COLO668 (cell line): ENCODE results near the gene SNX25.
A peak's percentile ranks its signal among the peaks of the same experiment; 100 is the strongest.
"Not testable (repeated sequence)": the region's sequence is repeated elsewhere in the genome, so short reads cannot be mapped to it uniquely, and the experiment has no call there.

ENCODE experiments used
- DNase-seq: peaks from one replicate; lab custom pipeline; 2025; ENCODE audit not compliant: unreplicated experiment; lab: John Stamatoyannopoulos, UW

SNX25 gene

GRCh38 chr4:185209031-185209851, at the start of gene SNX25:
Gene SNX25 (plus strand): TSS chr4:185209598. CDS start chr4:185209827, 229 bp downstream.
- DNase-seq = peak; percentile 94

GRCh38 chr4:185165605-185166063, 43.8 kb upstream of the SNX25 start:
- DNase-seq = no peak

GRCh38 chr4:185167234-185167633, 42.2 kb upstream of the SNX25 start:
- DNase-seq = no peak

GRCh38 chr4:185171373-185172071, 37.9 kb upstream of the SNX25 start:
- DNase-seq = no peak

- no peak for DNase-seq
Measured at GRCh38 chr4:185179488-185179887, 29.9 kb upstream of the SNX25 start.

- no peak for DNase-seq
Measured at GRCh38 chr4:185182239-185182638, 27.2 kb upstream of the SNX25 start.

- DNase-seq = peak; percentile 86
Measured at GRCh38 chr4:185183622-185184281, 25.6 kb upstream of the SNX25 start.

GRCh38 chr4:185186769-185187168, 22.6 kb upstream of the SNX25 start:
- DNase-seq = no peak

- DNase-seq = no peak
Measured at GRCh38 chr4:185189606-185190305, 19.6 kb upstream of the SNX25 start.

- DNase-seq = no peak
Measured at GRCh38 chr4:185190306-185190856, 19.0 kb upstream of the SNX25 start.

GRCh38 chr4:185192059-185192458, 17.3 kb upstream of the SNX25 start:
- no peak for DNase-seq

GRCh38 chr4:185194924-185195888, 14.2 kb upstream of the SNX25 start:
- DNase-seq = no peak

GRCh38 chr4:185196437-185196836, 13.0 kb upstream of the SNX25 start:
- DNase-seq = no peak

- not testable (repeated sequence) for DNase-seq
Measured at GRCh38 chr4:185198189-185198588, 11.2 kb upstream of the SNX25 start.

- DNase-seq = no peak
Measured at GRCh38 chr4:185201977-185202962, 7.1 kb upstream of the SNX25 start.

- DNase-seq = no peak
Measured at GRCh38 chr4:185202984-185203485, 6.4 kb upstream of the SNX25 start.

- peak; percentile 89 for DNase-seq
Measured at GRCh38 chr4:185203486-185204237, 5.7 kb upstream of the SNX25 start, which contains the start of gene CFAP97. Gene CFAP97 (minus strand): TSS chr4:185204000. CDS start chr4:185191196, 12,804 bp downstream.
